ENCODE data around the gene C19orf33.

C19orf33 gene

DNA sequence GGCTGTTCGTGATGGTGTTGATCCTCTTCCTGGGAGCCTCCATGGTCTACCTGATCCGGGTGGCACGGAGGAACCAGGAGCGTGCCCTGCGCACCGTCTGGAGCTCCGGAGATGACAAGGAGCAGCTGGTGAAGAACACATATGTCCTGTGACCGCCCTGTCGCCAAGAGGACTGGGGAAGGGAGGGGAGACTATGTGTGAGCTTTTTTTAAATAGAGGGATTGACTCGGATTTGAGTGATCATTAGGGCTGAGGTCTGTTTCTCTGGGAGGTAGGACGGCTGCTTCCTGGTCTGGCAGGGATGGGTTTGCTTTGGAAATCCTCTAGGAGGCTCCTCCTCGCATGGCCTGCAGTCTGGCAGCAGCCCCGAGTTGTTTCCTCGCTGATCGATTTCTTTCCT is 12.2 kb upstream of the C19orf33 start:
- DNase-seq (ENCODE audit: low read depth in 1 of 2, low spot score in 1 of 2), result no peak
- Histone ChIP-seq H3K27me3 (ENCODE audit: insufficient read depth, poor library complexity, severe bottlenecking) (peaks cover 16% of the 10 kb centered on the region), H3K4me3 (replicated peaks; ENCODE audit: insufficient read depth, low read length) (no peak overlapping the region), H3K27ac (replicated peaks) (no peak overlapping the region)
- TF ChIP-seq POLR2AphosphoS5 (IDR thresholded peaks at IDR 0.05; ENCODE audit: low read depth) (no peak), SPI1 (IDR thresholded peaks at IDR 0.05; ENCODE audit: borderline replicate concordance, low read depth) (no peak), GABPA (IDR thresholded peaks at IDR 0.05; ENCODE audit: low read depth) (no peak)
- TF ChIP-seq, protein P1, sequence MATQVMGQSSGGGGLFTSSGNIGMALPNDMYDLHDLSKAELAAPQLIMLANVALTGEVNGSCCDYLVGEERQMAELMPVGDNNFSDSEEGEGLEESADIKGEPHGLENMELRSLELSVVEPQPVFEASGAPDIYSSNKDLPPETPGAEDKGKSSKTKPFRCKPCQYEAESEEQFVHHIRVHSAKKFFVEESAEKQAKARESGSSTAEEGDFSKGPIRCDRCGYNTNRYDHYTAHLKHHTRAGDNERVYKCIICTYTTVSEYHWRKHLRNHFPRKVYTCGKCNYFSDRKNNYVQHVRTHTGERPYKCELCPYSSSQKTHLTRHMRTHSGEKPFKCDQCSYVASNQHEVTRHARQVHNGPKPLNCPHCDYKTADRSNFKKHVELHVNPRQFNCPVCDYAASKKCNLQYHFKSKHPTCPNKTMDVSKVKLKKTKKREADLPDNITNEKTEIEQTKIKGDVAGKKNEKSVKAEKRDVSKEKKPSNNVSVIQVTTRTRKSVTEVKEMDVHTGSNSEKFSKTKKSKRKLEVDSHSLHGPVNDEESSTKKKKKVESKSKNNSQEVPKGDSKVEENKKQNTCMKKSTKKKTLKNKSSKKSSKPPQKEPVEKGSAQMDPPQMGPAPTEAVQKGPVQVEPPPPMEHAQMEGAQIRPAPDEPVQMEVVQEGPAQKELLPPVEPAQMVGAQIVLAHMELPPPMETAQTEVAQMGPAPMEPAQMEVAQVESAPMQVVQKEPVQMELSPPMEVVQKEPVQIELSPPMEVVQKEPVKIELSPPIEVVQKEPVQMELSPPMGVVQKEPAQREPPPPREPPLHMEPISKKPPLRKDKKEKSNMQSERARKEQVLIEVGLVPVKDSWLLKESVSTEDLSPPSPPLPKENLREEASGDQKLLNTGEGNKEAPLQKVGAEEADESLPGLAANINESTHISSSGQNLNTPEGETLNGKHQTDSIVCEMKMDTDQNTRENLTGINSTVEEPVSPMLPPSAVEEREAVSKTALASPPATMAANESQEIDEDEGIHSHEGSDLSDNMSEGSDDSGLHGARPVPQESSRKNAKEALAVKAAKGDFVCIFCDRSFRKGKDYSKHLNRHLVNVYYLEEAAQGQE (IDR thresholded peaks at IDR 0.05; ENCODE audit: insufficient replicate concordance, low read depth), result no peak
- TF ChIP-seq, protein P2, sequence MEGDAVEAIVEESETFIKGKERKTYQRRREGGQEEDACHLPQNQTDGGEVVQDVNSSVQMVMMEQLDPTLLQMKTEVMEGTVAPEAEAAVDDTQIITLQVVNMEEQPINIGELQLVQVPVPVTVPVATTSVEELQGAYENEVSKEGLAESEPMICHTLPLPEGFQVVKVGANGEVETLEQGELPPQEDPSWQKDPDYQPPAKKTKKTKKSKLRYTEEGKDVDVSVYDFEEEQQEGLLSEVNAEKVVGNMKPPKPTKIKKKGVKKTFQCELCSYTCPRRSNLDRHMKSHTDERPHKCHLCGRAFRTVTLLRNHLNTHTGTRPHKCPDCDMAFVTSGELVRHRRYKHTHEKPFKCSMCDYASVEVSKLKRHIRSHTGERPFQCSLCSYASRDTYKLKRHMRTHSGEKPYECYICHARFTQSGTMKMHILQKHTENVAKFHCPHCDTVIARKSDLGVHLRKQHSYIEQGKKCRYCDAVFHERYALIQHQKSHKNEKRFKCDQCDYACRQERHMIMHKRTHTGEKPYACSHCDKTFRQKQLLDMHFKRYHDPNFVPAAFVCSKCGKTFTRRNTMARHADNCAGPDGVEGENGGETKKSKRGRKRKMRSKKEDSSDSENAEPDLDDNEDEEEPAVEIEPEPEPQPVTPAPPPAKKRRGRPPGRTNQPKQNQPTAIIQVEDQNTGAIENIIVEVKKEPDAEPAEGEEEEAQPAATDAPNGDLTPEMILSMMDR (IDR thresholded peaks at IDR 0.05; ENCODE audit: insufficient read depth, low read length), result no peak

DNA sequence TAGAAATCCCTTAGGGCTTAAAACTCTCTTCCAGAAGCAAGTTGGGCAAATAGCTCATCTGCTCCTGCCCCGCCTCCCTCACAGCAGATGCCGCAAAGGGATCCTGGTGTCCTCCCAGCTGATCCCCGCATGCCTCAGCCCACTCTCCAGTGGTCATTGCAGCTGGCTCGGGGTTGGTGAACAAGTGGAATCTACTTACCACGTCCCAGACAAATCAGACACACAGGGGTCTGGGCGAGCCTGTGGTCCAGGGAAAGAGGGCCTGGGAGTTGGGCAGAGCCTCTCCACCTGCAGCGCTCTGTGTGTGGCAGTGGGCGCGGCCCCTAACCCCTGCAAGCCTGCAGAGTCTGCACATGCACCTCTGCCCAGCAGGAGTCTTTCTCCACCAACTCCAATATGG is 10.8 kb upstream of the C19orf33 start:
- no peak for DNase-seq (ENCODE audit: low read depth in 1 of 2, low spot score in 1 of 2)
- no peak for TF ChIP-seq POLR2AphosphoS5 (IDR thresholded peaks at IDR 0.05; ENCODE audit: low read depth)
- TF ChIP-seq SPI1 (IDR thresholded peaks at IDR 0.05; ENCODE audit: borderline replicate concordance, low read depth), result no peak
- H3K27me3 ChIP-seq (ENCODE audit: insufficient read depth, poor library complexity, severe bottlenecking), result peaks cover 16% of the 10 kb centered on the region

GRCh38 chr19:38294090-38294489 is 10.0 kb upstream of the C19orf33 start:
- peaks cover 11% of the 10 kb centered on the region for H3K27me3 ChIP-seq (ENCODE audit: insufficient read depth, poor library complexity, severe bottlenecking)
- no peak overlapping the region for H3K4me3 ChIP-seq (replicated peaks; ENCODE audit: insufficient read depth, low read length)
- no peak for DNase-seq (ENCODE audit: low read depth in 1 of 2, low spot score in 1 of 2)
- TF ChIP-seq, protein P1 (IDR thresholded peaks at IDR 0.05; ENCODE audit: insufficient replicate concordance, low read depth), result no peak
- TF ChIP-seq GABPA (IDR thresholded peaks at IDR 0.05; ENCODE audit: low read depth) (no peak), SPI1 (IDR thresholded peaks at IDR 0.05; ENCODE audit: borderline replicate concordance, low read depth) (no peak), POLR2AphosphoS5 (IDR thresholded peaks at IDR 0.05; ENCODE audit: low read depth) (no peak)
- H3K27ac ChIP-seq (replicated peaks), result no peak overlapping the region

More for the DNA sequence above, 10.8 kb upstream of the C19orf33 start:
- Histone ChIP-seq H3K27ac (replicated peaks) (no peak overlapping the region), H3K4me3 (replicated peaks; ENCODE audit: insufficient read depth, low read length) (no peak overlapping the region)

- H3K27ac ChIP-seq (replicated peaks), result no peak overlapping the region
- TF ChIP-seq, protein P1 (IDR thresholded peaks at IDR 0.05; ENCODE audit: insufficient replicate concordance, low read depth), result no peak
- no peak for TF ChIP-seq SPI1 (IDR thresholded peaks at IDR 0.05; ENCODE audit: borderline replicate concordance, low read depth)
- no peak for TF ChIP-seq POLR2AphosphoS5 (IDR thresholded peaks at IDR 0.05; ENCODE audit: low read depth)
- TF ChIP-seq, protein P2 (IDR thresholded peaks at IDR 0.05; ENCODE audit: insufficient read depth, low read length), result no peak
- no peak for TF ChIP-seq GABPA (IDR thresholded peaks at IDR 0.05; ENCODE audit: low read depth)
- DNase-seq (ENCODE audit: low read depth in 1 of 2, low spot score in 1 of 2), result no peak
Measured at GRCh38 chr19:38298821-38299680, 5.0 kb upstream of the C19orf33 start.

More at GRCh38 chr19:38298821-38299680, 5.0 kb upstream of the C19orf33 start:
- Histone ChIP-seq H3K4me3 (replicated peaks; ENCODE audit: insufficient read depth, low read length) (no peak overlapping the region), H3K27me3 (ENCODE audit: insufficient read depth, poor library complexity, severe bottlenecking) (no peaks in the 10 kb centered on the region)
